Gastrocnemius medialis (tissue), 4 donors: ENCODE data around the gene EPYC. TPM values are rescaled to one million over a fixed set of nuclear protein-coding genes. Genes with fewer than 3 reads are reported as not detected.

Source experiments
- ATAC-seq, 2 donors: fragments of 150-250 bp; one replicate each; pipeline ENCODE4 v1.9.1; 2016
- DNase-seq, 2 donors: peaks; one replicate each; pipeline ENCODE4 v3.0.0-alpha.2; 2019
- H3K27ac ChIP-seq, 4 donors: fragments of 200-600 bp; sonication (generic); 1 replicate in 1 of 4; 2 replicates in 3 of 4; pipeline ENCODE4 v1.5.1; 2016 to 2018; ENCODE audit warnings: mild to moderate bottlenecking in 2 of 4, moderate library complexity in 1 of 4
- H3K27me3 ChIP-seq, 3 donors: fragments of 200-600 bp; sonication (generic) in 2 of 3; 1 replicate in 1 of 3; 2 replicates in 2 of 3; pipeline versions ENCODE4 v1.5.1 to v1.6.0; 2016 to 2019; ENCODE audit warnings: mild to moderate bottlenecking in 1 of 3, moderate library complexity in 1 of 3
- H3K36me3 ChIP-seq, 2 donors: fragments of 200-600 bp; sonication (generic) in 1 of 2; one replicate each; pipeline ENCODE4 v1.5.1; 2017 to 2018
- H3K4me1 ChIP-seq, 2 donors: fragments of 200-600 bp; sonication (generic) in 1 of 2; one replicate each; pipeline ENCODE4 v1.5.1; 2016 to 2017; ENCODE audit warnings: mild to moderate bottlenecking in 2 of 2
- H3K4me3 ChIP-seq, 4 donors: fragments of 200-600 bp; sonication (generic) in 3 of 4; 1 replicate in 1 of 4; 2 replicates in 3 of 4; pipeline ENCODE4 v1.5.1; 2016 to 2019; ENCODE audit warnings: mild to moderate bottlenecking in 2 of 4
- H3K9me3 ChIP-seq, 3 donors: fragments of 200-600 bp; sonication (generic) in 2 of 3; 1 replicate in 1 of 3; 2 replicates in 2 of 3; pipeline ENCODE4 v1.5.1; 2016 to 2019
- CTCF ChIP-seq, 5 experiments: fragments of 450-650 bp in 3 of 5; fragments of 200-600 bp in 2 of 5; sonication (generic) in 2 of 5; IDR thresholded peaks in 4 of 5; conservative IDR thresholded peaks in 1 of 5; 1 replicate in 4 of 5; 2 replicates in 1 of 5; pipeline ENCODE4 v1.5.1; 2016 to 2019; ENCODE audit warnings: antibody characterized with exemption in 5 of 5, mild to moderate bottlenecking in 3 of 5, moderate library complexity in 3 of 5
- POLR2A ChIP-seq, 2 donors: fragments of 450-650 bp; IDR thresholded peaks; one replicate each; pipeline ENCODE4 v1.6.1; 2017; ENCODE audit warnings: antibody characterized with exemption in 2 of 2, mild to moderate bottlenecking in 2 of 2, moderate library complexity in 2 of 2
- in situ Hi-C, 4 donors: fragments of 200-750 bp; cut with MboI; loops; one replicate each; pipeline versions ENCODE4 v1.15.0 to v1.8.0; 2017; ENCODE audit warnings: low sequenced_read_pairs in 4 of 4
- intact Hi-C: fragments of 100-400 bp; cut with DNase I; formaldehyde crosslinking; loops from one replicate; pipeline ENCODE4 v1.15.1; 2023; ENCODE audit warnings: low total_unique reads
- total RNA-seq, 4 donors: library from RNA; depleted of rRNA; stranded (reverse); fragments of >200 nt; gene quantifications; one replicate each; pipeline versions ENCODE4 v1.1.0 to v1.2.3, GENCODE V29; 2016

EPYC gene
- total RNA-seq, 4 donors from 2014 or later = not detected

- Histone ChIP-seq H3K27me3 (no peaks in the 10 kb centered on the region), H3K36me3 (no peaks in the 10 kb centered on the region), H3K9me3 (no peaks in the 10 kb centered on the region), H3K27ac (no peak overlapping the region), H3K4me1 (no peaks in the 10 kb centered on the region), H3K4me3 (no peak overlapping the region)
- in situ Hi-C loops (loop anchor here (10.0 to 25.0 kb wide), 4 partner anchors 378 to 1703 kb away; partner anchors contain the start of gene POC1B (in 1 of the 4)), intact Hi-C loops (loop anchor here (5.0 kb wide), 1 partner anchor 1417 kb away; no protein-coding TSS in a partner anchor)
- TF ChIP-seq POLR2A (IDR thresholded peaks at IDR 0.05) = no peak
- TF ChIP-seq CTCF (IDR thresholded peaks at IDR 0.05 in 4 of 5, conservative IDR thresholded peaks at IDR 0.05 in 1 of 5) = peak in 4 of 5 experiments; percentile 41 to 67 (median 54)
- ATAC-seq = peak in 1 of 2 donors; percentile 58
- DNase-seq = no peak
Observed at GRCh38 chr12:90959538-90960139, 45.1 kb downstream of the EPYC start.

GRCh38 chr12:90959032-90959431 is 45.7 kb downstream of the EPYC start:
- Histone ChIP-seq H3K27me3 (no peaks in the 10 kb centered on the region), H3K36me3 (no peaks in the 10 kb centered on the region), H3K9me3 (no peaks in the 10 kb centered on the region), H3K4me1 (no peaks in the 10 kb centered on the region), H3K4me3 (no peak overlapping the region), H3K27ac (no peak overlapping the region)
- in situ Hi-C loops (loop anchor here (10.0 to 25.0 kb wide), 4 partner anchors 378 to 1703 kb away; partner anchors contain the start of gene POC1B (in 1 of the 4)), intact Hi-C loops (loop anchor here (5.0 kb wide), 1 partner anchor 1417 kb away; no protein-coding TSS in a partner anchor)
- no peak for TF ChIP-seq CTCF (IDR thresholded peaks at IDR 0.05 in 4 of 5, conservative IDR thresholded peaks at IDR 0.05 in 1 of 5)
- no peak for TF ChIP-seq POLR2A (IDR thresholded peaks at IDR 0.05)
- ATAC-seq = no peak
- DNase-seq = no peak

- Histone ChIP-seq H3K27ac (no peak overlapping the region), H3K4me3 (no peak overlapping the region), H3K4me1 (no peaks in the 10 kb centered on the region), H3K36me3 (no peaks in the 10 kb centered on the region), H3K27me3 (no peaks in the 10 kb centered on the region), H3K9me3 (no peaks in the 10 kb centered on the region)
- no peak for TF ChIP-seq CTCF (IDR thresholded peaks at IDR 0.05 in 4 of 5, conservative IDR thresholded peaks at IDR 0.05 in 1 of 5)
- intact Hi-C loops = loop anchor here (5.0 kb wide), 1 partner anchor 1416 kb away; no protein-coding TSS in a partner anchor
- no peak for ATAC-seq
- in situ Hi-C loops = loop anchor here (10.0 to 25.0 kb wide), 4 partner anchors 379 to 1704 kb away; partner anchors contain the start of gene POC1B (in 1 of the 4)
- DNase-seq = no peak
Observed at GRCh38 chr12:90958347-90958746, 46.4 kb downstream of the EPYC start.

GRCh38 chr12:90954921-90955320 is 49.9 kb downstream of the EPYC start, which contains the start of gene CCER1:
Gene CCER1 (minus strand): TSS chr12:90955176. CDS start chr12:90954742, 434 bp downstream.
- no peaks in the 10 kb centered on the region for H3K27me3 ChIP-seq
- no peak within 1 kb of the TSS for H3K27ac ChIP-seq
- ATAC-seq = no peak
- in situ Hi-C loops = loop anchor here (10.0 to 25.0 kb wide), 4 partner anchors 382 to 1707 kb away; partner anchors contain the start of gene POC1B (in 1 of the 4)
- H3K9me3 ChIP-seq = no peaks in the 10 kb centered on the region
- H3K4me3 ChIP-seq = no peak within 1 kb of the TSS
- no peak for DNase-seq
- TF ChIP-seq CTCF (IDR thresholded peaks at IDR 0.05 in 4 of 5, conservative IDR thresholded peaks at IDR 0.05 in 1 of 5) = no peak
- no peak for TF ChIP-seq POLR2A (IDR thresholded peaks at IDR 0.05)
- H3K4me1 ChIP-seq = no peaks in the 10 kb centered on the region
- intact Hi-C loops = loop anchor here (5.0 kb wide), 1 partner anchor 1413 kb away; no protein-coding TSS in a partner anchor
- no peaks in the 10 kb centered on the region for H3K36me3 ChIP-seq
